Body of pancreas (tissue), 4 donors: Measurements from ENCODE around the gene OGN.

Experiments
- CTCF ChIP-seq, 7 experiments: fragments of 450-650 bp in 4 of 7; fragments of 200-600 bp in 3 of 7; sonication (generic) in 3 of 7; IDR thresholded peaks; one replicate each; pipeline ENCODE4 v1.5.1; 2016 to 2019; ENCODE audit warnings: antibody characterized with exemption in 7 of 7
- POLR2A ChIP-seq, 3 donors: fragments of 450-650 bp; IDR thresholded peaks; one replicate each; pipeline ENCODE4 v1.6.1; 2016; ENCODE audit warnings: antibody characterized with exemption in 3 of 3, mild to moderate bottlenecking in 2 of 3

- TF ChIP-seq CTCF (IDR thresholded peaks at IDR 0.05): no peak
- TF ChIP-seq POLR2A (IDR thresholded peaks at IDR 0.05): no peak
Measured at GRCh38 chr9:92342825-92343488, 61.4 kb downstream of the OGN start.
